ENCODE data around the gene PRRG2.

DNA sequence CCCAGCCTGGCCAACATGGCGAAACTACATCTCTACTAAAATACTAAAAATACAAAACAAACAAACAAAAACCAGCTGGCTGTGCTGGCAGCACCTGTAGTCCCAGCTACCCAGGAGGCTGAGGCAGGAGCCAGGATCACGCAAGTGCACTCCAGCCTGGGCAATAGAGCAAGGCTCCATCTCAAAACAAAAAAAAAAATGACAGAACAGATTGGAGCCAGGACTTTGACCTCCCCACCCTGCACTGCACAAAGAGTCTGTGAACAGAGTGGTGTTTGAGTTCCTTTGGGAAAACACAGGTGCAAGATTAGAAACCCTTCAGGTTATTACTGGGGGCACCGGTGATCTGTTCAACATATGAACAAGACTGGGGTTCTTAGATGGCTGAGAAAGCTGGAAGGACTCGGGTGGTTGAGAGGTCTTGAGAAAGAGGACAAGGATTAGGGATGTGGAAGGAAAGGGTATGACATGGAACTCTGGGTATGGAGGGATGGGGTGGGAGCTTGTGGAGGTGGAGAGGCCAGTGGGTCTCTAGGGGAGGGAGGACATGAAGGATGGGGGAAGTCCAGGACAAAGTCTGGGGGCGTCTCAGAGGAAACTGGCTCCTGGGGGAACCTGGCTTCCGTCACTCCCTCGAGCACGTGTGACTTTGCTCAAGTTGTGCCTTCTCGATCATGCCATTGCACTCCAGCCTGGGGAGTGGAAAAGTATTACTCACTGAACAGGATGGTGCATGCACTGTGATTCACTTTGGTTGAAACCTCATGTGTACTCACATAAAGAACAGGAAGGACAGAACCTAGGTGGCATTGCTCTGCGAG, 27.5 kb upstream of the PRRG2 start:
- TF ChIP-seq, protein P1, sequence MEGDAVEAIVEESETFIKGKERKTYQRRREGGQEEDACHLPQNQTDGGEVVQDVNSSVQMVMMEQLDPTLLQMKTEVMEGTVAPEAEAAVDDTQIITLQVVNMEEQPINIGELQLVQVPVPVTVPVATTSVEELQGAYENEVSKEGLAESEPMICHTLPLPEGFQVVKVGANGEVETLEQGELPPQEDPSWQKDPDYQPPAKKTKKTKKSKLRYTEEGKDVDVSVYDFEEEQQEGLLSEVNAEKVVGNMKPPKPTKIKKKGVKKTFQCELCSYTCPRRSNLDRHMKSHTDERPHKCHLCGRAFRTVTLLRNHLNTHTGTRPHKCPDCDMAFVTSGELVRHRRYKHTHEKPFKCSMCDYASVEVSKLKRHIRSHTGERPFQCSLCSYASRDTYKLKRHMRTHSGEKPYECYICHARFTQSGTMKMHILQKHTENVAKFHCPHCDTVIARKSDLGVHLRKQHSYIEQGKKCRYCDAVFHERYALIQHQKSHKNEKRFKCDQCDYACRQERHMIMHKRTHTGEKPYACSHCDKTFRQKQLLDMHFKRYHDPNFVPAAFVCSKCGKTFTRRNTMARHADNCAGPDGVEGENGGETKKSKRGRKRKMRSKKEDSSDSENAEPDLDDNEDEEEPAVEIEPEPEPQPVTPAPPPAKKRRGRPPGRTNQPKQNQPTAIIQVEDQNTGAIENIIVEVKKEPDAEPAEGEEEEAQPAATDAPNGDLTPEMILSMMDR (conservative IDR thresholded peaks at IDR 0.05; ENCODE audit: low read depth in 2 of 2), result no peak
- TF ChIP-seq EZH2phosphoT487 (IDR thresholded peaks at IDR 0.05; ENCODE audit: unreplicated experiment) (no peak), EZH2 (IDR thresholded peaks at IDR 0.05; ENCODE audit: low read depth, unreplicated experiment) (no peak), JUNB (IDR thresholded peaks at IDR 0.05; ENCODE audit: unreplicated experiment) (no peak), CREB1 (CRISPR knock-in tag; IDR thresholded peaks at IDR 0.05; ENCODE audit: low read depth) (no peak), POLR2AphosphoS5 (IDR thresholded peaks at IDR 0.05; ENCODE audit: low read depth) (peak; percentile 22; the same call in 1 of the 2 replicates), STAT1 (IDR thresholded peaks at IDR 0.05; ENCODE audit: unreplicated experiment) (no peak)
- TF ChIP-seq, protein P2, sequence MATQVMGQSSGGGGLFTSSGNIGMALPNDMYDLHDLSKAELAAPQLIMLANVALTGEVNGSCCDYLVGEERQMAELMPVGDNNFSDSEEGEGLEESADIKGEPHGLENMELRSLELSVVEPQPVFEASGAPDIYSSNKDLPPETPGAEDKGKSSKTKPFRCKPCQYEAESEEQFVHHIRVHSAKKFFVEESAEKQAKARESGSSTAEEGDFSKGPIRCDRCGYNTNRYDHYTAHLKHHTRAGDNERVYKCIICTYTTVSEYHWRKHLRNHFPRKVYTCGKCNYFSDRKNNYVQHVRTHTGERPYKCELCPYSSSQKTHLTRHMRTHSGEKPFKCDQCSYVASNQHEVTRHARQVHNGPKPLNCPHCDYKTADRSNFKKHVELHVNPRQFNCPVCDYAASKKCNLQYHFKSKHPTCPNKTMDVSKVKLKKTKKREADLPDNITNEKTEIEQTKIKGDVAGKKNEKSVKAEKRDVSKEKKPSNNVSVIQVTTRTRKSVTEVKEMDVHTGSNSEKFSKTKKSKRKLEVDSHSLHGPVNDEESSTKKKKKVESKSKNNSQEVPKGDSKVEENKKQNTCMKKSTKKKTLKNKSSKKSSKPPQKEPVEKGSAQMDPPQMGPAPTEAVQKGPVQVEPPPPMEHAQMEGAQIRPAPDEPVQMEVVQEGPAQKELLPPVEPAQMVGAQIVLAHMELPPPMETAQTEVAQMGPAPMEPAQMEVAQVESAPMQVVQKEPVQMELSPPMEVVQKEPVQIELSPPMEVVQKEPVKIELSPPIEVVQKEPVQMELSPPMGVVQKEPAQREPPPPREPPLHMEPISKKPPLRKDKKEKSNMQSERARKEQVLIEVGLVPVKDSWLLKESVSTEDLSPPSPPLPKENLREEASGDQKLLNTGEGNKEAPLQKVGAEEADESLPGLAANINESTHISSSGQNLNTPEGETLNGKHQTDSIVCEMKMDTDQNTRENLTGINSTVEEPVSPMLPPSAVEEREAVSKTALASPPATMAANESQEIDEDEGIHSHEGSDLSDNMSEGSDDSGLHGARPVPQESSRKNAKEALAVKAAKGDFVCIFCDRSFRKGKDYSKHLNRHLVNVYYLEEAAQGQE (IDR thresholded peaks at IDR 0.05; ENCODE audit: unreplicated experiment), result no peak
